ENCODE data around the gene NMRK1.

The NMRK1 gene

DNA sequence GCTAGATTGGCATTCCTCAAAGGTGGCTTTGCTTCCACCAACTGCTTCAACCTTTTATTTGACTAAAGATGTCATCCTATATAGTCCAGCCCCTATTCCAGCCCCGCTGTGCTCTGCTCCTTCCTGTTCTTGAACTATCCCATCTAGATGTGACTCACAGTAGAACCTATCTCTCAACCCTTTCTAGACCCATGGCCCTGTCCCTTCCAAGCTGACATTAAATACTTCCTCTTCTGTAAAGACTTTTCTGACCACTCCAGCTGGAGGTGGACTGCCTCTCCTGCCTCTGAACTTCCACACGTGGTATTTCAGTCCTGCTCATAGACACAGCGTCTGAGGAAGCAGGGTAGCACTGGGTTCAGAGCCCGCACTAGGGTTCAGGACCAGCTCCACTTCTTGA lies 32.7 kb upstream of the NMRK1 start:
- Histone ChIP-seq H3K27ac (ENCODE audit: low read depth, low read length) (no peak overlapping the region), H3K9me3 (ENCODE audit: control insufficient read depth, insufficient read depth, low read depth, low read length) (no peaks in the 10 kb centered on the region), H3K36me3 (ENCODE audit: control insufficient read depth, insufficient read depth, low read length) (0 out of 2 replicates have a peak, but pooled peaks cover 3% of the 10 kb centered on the region), H3K9ac (ENCODE audit: low read length) (no peak overlapping the region), H3K27me3 (ENCODE audit: control insufficient read depth, insufficient read depth, low read length) (no peaks in the 10 kb centered on the region), H3K4me3 (ENCODE audit: low read depth, low read length) (no peak overlapping the region), H3K4me1 (ENCODE audit: control insufficient read depth, insufficient read depth, low read length) (peaks cover 13% of the 10 kb centered on the region)

DNA sequence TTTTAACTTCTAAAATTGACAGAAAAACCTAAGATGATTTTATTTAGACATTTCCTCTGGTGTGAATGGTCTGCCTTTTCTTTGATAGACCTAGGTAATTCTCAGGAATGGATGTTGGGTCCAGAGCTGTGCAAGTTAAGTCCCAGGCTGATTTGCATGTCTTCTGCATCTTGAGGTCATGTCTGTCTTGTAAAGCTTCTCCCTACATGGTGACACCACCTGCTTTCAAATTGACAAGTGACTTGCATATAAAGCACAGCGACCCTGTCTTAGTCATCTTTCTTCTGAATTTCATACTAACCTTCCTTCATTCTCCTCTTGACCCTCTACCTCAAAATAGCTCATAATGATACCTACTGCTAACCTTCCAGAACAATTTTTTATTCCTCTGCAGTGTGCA lies 29.6 kb upstream of the NMRK1 start:
- Histone ChIP-seq H3K4me3 (ENCODE audit: low read depth, low read length) (no peak overlapping the region), H3K36me3 (ENCODE audit: control insufficient read depth, insufficient read depth, low read length) (0 out of 2 replicates have a peak, but pooled peaks cover 3% of the 10 kb centered on the region), H3K27ac (ENCODE audit: low read depth, low read length) (no peak overlapping the region), H3K9me3 (ENCODE audit: control insufficient read depth, insufficient read depth, low read depth, low read length) (no peaks in the 10 kb centered on the region), H3K9ac (ENCODE audit: low read length) (no peak overlapping the region), H3K4me1 (ENCODE audit: control insufficient read depth, insufficient read depth, low read length) (peaks cover 13% of the 10 kb centered on the region), H3K27me3 (ENCODE audit: control insufficient read depth, insufficient read depth, low read length) (no peaks in the 10 kb centered on the region)

DNA sequence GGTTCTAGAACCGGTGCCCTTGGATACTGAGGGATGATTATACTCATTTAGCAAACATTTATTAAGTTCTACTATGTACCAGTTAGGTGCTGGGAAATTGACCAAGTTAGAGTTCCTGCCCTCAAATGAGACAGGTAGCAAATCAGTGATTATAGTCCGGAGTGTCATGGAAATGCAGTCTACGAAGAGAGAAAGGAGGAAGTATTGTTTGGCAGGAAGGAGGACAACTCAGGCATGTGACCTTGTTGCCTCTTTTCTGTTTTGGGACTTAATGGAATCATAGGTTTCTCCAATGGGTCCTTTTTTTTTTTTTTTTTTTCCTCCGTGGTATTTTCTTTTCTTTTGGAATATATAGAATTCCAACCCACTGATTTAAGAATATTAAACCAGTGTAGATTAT lies 28.4 kb upstream of the NMRK1 start:
- no peak overlapping the region for H3K4me3 ChIP-seq (ENCODE audit: low read depth, low read length)
- H3K36me3 ChIP-seq (ENCODE audit: control insufficient read depth, insufficient read depth, low read length) = 0 out of 2 replicates have a peak, but pooled peaks cover 3% of the 10 kb centered on the region
- H3K27ac ChIP-seq (ENCODE audit: low read depth, low read length) = no peak overlapping the region
- no peak overlapping the region for H3K9ac ChIP-seq (ENCODE audit: low read length)
- H3K27me3 ChIP-seq (ENCODE audit: control insufficient read depth, insufficient read depth, low read length) = no peaks in the 10 kb centered on the region
- H3K4me1 ChIP-seq (ENCODE audit: control insufficient read depth, insufficient read depth, low read length) = no peaks in the 10 kb centered on the region
- no peaks in the 10 kb centered on the region for H3K9me3 ChIP-seq (ENCODE audit: control insufficient read depth, insufficient read depth, low read depth, low read length)

DNA sequence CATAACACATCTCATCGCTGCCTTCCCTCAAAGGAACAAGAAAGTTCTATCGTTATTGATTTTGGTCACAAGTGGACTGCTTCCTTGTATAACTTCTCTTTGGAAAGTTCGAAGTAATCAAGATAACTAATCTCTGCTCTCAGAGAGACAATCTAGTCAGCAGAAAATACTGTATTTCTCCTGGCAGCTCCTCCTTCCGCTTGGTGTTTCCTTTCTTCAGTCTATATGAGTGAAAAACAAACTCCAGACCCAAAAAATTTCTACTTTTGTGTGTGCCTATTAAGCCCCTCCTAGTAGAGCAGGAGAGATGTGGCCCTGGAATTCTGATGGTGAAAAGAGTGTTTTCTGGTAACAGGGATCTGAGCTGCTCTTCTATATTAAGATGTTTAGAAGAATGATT lies 24.8 kb upstream of the NMRK1 start:
- no peaks in the 10 kb centered on the region for H3K4me1 ChIP-seq (ENCODE audit: control insufficient read depth, insufficient read depth, low read length)
- no peaks in the 10 kb centered on the region for H3K36me3 ChIP-seq (ENCODE audit: control insufficient read depth, insufficient read depth, low read length)
- H3K27me3 ChIP-seq (ENCODE audit: control insufficient read depth, insufficient read depth, low read length) = no peaks in the 10 kb centered on the region
- H3K4me3 ChIP-seq (ENCODE audit: low read depth, low read length) = no peak overlapping the region
- H3K9me3 ChIP-seq (ENCODE audit: control insufficient read depth, insufficient read depth, low read depth, low read length) = no peaks in the 10 kb centered on the region
- H3K9ac ChIP-seq (ENCODE audit: low read length) = no peak overlapping the region
- no peak overlapping the region for H3K27ac ChIP-seq (ENCODE audit: low read depth, low read length)

GRCh38 chr9:75111019-75111622 lies 23.2 kb upstream of the NMRK1 start:
- Histone ChIP-seq H3K4me3 (ENCODE audit: low read depth, low read length) (no peak overlapping the region), H3K36me3 (ENCODE audit: control insufficient read depth, insufficient read depth, low read length) (no peaks in the 10 kb centered on the region), H3K27me3 (ENCODE audit: control insufficient read depth, insufficient read depth, low read length) (no peaks in the 10 kb centered on the region), H3K9ac (ENCODE audit: low read length) (no peak overlapping the region), H3K9me3 (ENCODE audit: control insufficient read depth, insufficient read depth, low read depth, low read length) (no peaks in the 10 kb centered on the region), H3K27ac (ENCODE audit: low read depth, low read length) (no peak overlapping the region), H3K4me1 (ENCODE audit: control insufficient read depth, insufficient read depth, low read length) (no peaks in the 10 kb centered on the region)

DNA sequence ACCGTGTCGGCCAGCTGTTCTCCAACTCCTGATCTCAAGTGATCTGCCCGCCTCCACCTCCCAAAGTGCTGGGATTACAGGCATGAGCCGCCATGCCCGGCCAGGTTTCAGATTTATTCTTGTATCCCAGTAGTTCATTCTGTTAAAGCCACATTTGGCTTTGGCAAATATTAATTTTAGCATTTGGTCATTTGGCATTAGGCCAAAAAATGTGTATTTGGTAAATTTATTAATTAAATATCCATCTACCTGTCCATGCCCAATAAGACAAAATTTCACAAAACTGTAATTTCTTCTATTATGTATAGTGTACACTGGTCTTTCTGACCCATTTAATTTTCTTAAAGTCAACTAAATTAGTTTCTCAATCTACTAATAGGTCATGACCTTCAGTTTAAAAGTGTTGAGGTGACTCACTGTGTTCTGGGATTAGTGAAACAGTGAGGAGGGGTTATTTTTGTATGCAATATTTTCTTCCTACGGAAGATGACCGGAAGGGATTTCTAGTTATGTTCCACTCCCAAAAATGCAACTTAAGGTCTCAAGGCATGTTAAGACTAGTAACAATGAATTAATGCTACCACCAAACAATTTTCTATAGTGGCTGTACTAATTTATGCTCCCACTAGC lies 21.4 kb upstream of the NMRK1 start:
- Histone ChIP-seq H3K4me1 (ENCODE audit: control insufficient read depth, insufficient read depth, low read length) (no peaks in the 10 kb centered on the region), H3K9me3 (ENCODE audit: control insufficient read depth, insufficient read depth, low read depth, low read length) (no peaks in the 10 kb centered on the region), H3K27ac (ENCODE audit: low read depth, low read length) (no peak overlapping the region), H3K27me3 (ENCODE audit: control insufficient read depth, insufficient read depth, low read length) (no peaks in the 10 kb centered on the region), H3K36me3 (ENCODE audit: control insufficient read depth, insufficient read depth, low read length) (no peaks in the 10 kb centered on the region), H3K4me3 (ENCODE audit: low read depth, low read length) (no peak overlapping the region), H3K9ac (ENCODE audit: low read length) (no peak overlapping the region)

- Histone ChIP-seq H3K9ac (ENCODE audit: low read length) (no peak overlapping the region), H3K27ac (ENCODE audit: low read depth, low read length) (no peak overlapping the region), H3K36me3 (ENCODE audit: control insufficient read depth, insufficient read depth, low read length) (no peaks in the 10 kb centered on the region), H3K27me3 (ENCODE audit: control insufficient read depth, insufficient read depth, low read length) (no peaks in the 10 kb centered on the region), H3K4me1 (ENCODE audit: control insufficient read depth, insufficient read depth, low read length) (no peaks in the 10 kb centered on the region), H3K4me3 (ENCODE audit: low read depth, low read length) (no peak overlapping the region), H3K9me3 (ENCODE audit: control insufficient read depth, insufficient read depth, low read depth, low read length) (no peaks in the 10 kb centered on the region)
Observed at GRCh38 chr9:75108571-75108970, 20.6 kb upstream of the NMRK1 start.

- Histone ChIP-seq H3K27me3 (ENCODE audit: control insufficient read depth, insufficient read depth, low read length) (no peaks in the 10 kb centered on the region), H3K36me3 (ENCODE audit: control insufficient read depth, insufficient read depth, low read length) (no peaks in the 10 kb centered on the region), H3K27ac (ENCODE audit: low read depth, low read length) (no peak overlapping the region), H3K4me3 (ENCODE audit: low read depth, low read length) (no peak overlapping the region), H3K4me1 (ENCODE audit: control insufficient read depth, insufficient read depth, low read length) (no peaks in the 10 kb centered on the region), H3K9me3 (ENCODE audit: control insufficient read depth, insufficient read depth, low read depth, low read length) (no peaks in the 10 kb centered on the region), H3K9ac (ENCODE audit: low read length) (no peak overlapping the region)
Observed at GRCh38 chr9:75106857-75107256, 18.9 kb upstream of the NMRK1 start.

DNA sequence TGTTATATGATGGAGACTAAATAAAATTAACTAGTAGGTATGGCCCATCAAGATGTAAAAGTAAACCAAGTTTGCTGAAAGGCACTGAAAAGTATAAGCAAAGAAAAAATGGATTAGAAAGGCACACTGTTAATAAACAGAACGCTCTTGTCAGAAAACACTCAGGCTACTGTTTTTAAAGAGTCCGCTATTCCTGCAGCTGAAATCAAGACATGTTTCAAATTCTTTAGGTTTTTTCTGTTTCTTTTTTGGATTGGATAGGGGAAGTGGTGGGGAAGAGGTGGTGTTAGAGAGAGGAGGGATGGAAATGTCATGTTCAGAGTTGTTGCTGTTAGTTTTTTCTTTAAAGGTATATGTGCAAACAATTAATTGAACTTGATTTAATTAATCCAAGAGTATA lies 17.9 kb upstream of the NMRK1 start:
- Histone ChIP-seq H3K4me1 (ENCODE audit: control insufficient read depth, insufficient read depth, low read length) (peaks cover 7% of the 10 kb centered on the region), H3K4me3 (ENCODE audit: low read depth, low read length) (no peak overlapping the region), H3K9me3 (ENCODE audit: control insufficient read depth, insufficient read depth, low read depth, low read length) (no peaks in the 10 kb centered on the region), H3K27ac (ENCODE audit: low read depth, low read length) (no peak overlapping the region), H3K36me3 (ENCODE audit: control insufficient read depth, insufficient read depth, low read length) (no peaks in the 10 kb centered on the region), H3K9ac (ENCODE audit: low read length) (no peak overlapping the region), H3K27me3 (ENCODE audit: control insufficient read depth, insufficient read depth, low read length) (no peaks in the 10 kb centered on the region)

GRCh38 chr9:75105019-75105540 lies 17.1 kb upstream of the NMRK1 start:
- no peak overlapping the region for H3K27ac ChIP-seq (ENCODE audit: low read depth, low read length)
- peaks cover 7% of the 10 kb centered on the region for H3K4me1 ChIP-seq (ENCODE audit: control insufficient read depth, insufficient read depth, low read length)
- H3K4me3 ChIP-seq (ENCODE audit: low read depth, low read length) = no peak overlapping the region
- H3K36me3 ChIP-seq (ENCODE audit: control insufficient read depth, insufficient read depth, low read length) = no peaks in the 10 kb centered on the region
- H3K27me3 ChIP-seq (ENCODE audit: control insufficient read depth, insufficient read depth, low read length) = no peaks in the 10 kb centered on the region
- H3K9ac ChIP-seq (ENCODE audit: low read length) = no peak overlapping the region
- H3K9me3 ChIP-seq (ENCODE audit: control insufficient read depth, insufficient read depth, low read depth, low read length) = no peaks in the 10 kb centered on the region

DNA sequence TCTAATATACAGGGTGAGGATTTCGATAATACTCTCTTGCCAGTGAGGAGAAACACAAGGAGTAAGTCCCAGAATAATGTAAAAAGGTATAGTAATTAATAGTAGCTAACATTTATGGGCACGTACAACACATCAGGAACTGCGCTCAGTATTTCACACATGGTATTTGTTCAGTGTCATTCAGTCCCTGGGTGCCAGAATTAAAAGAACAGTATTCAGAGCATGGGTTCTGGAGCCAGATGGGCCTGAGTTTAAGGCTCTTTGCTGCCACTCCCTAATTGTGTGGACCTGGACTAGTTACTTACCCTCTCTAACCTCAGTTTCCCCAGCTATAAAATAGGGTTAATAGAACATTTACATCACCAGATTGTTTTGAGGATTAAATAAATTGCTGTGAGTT lies 16.7 kb upstream of the NMRK1 start:
- Histone ChIP-seq H3K27ac (ENCODE audit: low read depth, low read length) (no peak overlapping the region), H3K4me1 (ENCODE audit: control insufficient read depth, insufficient read depth, low read length) (peaks cover 7% of the 10 kb centered on the region), H3K9me3 (ENCODE audit: control insufficient read depth, insufficient read depth, low read depth, low read length) (no peaks in the 10 kb centered on the region), H3K36me3 (ENCODE audit: control insufficient read depth, insufficient read depth, low read length) (no peaks in the 10 kb centered on the region), H3K27me3 (ENCODE audit: control insufficient read depth, insufficient read depth, low read length) (no peaks in the 10 kb centered on the region), H3K4me3 (ENCODE audit: low read depth, low read length) (no peak overlapping the region), H3K9ac (ENCODE audit: low read length) (no peak overlapping the region)
